KOPT-K1 (cell line): ENCODE measurements around the gene ZWILCH.
"Not testable (repeated sequence)": the region's sequence is repeated elsewhere in the genome, so short reads cannot be mapped to it uniquely, and the experiment has no call there.

ENCODE experiments used
- H3K27ac ChIP-seq: fragments of 200-600 bp; sonication (generic); 2 replicates; pipeline ENCODE4 v1.5.1; 2016; ENCODE audit warnings: antibody characterized with exemption, mild to moderate bottlenecking, low read depth, low read length; ENCODE audit not compliant: poor library complexity, severe bottlenecking
- H3K36me3 ChIP-seq: fragments of 200-600 bp; sonication (generic); 2 replicates; pipeline ENCODE4 v1.5.1; 2017; ENCODE audit warnings: antibody characterized with exemption, mild to moderate bottlenecking, low read length, moderate library complexity; ENCODE audit not compliant: insufficient read depth
- H3K9me3 ChIP-seq: fragments of 200-600 bp; sonication (generic); 2 replicates; pipeline ENCODE4 v1.5.1; 2017; ENCODE audit warnings: antibody characterized with exemption, low read length, mild to moderate bottlenecking; ENCODE audit not compliant: insufficient read depth, poor library complexity, severe bottlenecking

The ZWILCH gene

GRCh38 chr15:66573719-66574595, 68.8 kb downstream of the ZWILCH start:
- Histone ChIP-seq H3K36me3 (no peaks in the 10 kb centered on the region), H3K27ac (no peak overlapping the region), H3K9me3 (no peaks in the 10 kb centered on the region)

- H3K9me3 ChIP-seq: no peaks in the 10 kb centered on the region
- no peak overlapping the region for H3K27ac ChIP-seq
- H3K36me3 ChIP-seq: no peaks in the 10 kb centered on the region
Observed at GRCh38 chr15:66574596-66574950, 69.4 kb downstream of the ZWILCH start.

GRCh38 chr15:66578286-66578875, 73.3 kb downstream of the ZWILCH start:
- Histone ChIP-seq H3K36me3 (no peaks in the 10 kb centered on the region), H3K27ac (no peak overlapping the region)

GRCh38 chr15:66580643-66581042, 75.5 kb downstream of the ZWILCH start:
- H3K27ac ChIP-seq: no peak overlapping the region
- no peaks in the 10 kb centered on the region for H3K36me3 ChIP-seq
- no peaks in the 10 kb centered on the region for H3K9me3 ChIP-seq

More at GRCh38 chr15:66578286-66578875, 73.3 kb downstream of the ZWILCH start:
- no peaks in the 10 kb centered on the region for H3K9me3 ChIP-seq

GRCh38 chr15:66581972-66582537, 76.9 kb downstream of the ZWILCH start:
- Histone ChIP-seq H3K36me3 (no peaks in the 10 kb centered on the region), H3K9me3 (no peaks in the 10 kb centered on the region), H3K27ac (no peak overlapping the region)

- H3K9me3 ChIP-seq: no peaks in the 10 kb centered on the region
- H3K36me3 ChIP-seq: no peaks in the 10 kb centered on the region
- H3K27ac ChIP-seq: no peak overlapping the region
Observed at GRCh38 chr15:66586155-66586976, 81.2 kb downstream of the ZWILCH start.

- no peak overlapping the region for H3K27ac ChIP-seq
- no peaks in the 10 kb centered on the region for H3K36me3 ChIP-seq
Observed at GRCh38 chr15:66587020-66587419, 81.9 kb downstream of the ZWILCH start.

GRCh38 chr15:66587749-66588148, 82.6 kb downstream of the ZWILCH start:
- H3K9me3 ChIP-seq: no peaks in the 10 kb centered on the region
- H3K36me3 ChIP-seq: no peaks in the 10 kb centered on the region
- H3K27ac ChIP-seq: no peak overlapping the region

More at GRCh38 chr15:66587020-66587419, 81.9 kb downstream of the ZWILCH start:
- H3K9me3 ChIP-seq: no peaks in the 10 kb centered on the region

GRCh38 chr15:66588537-66588936, 83.4 kb downstream of the ZWILCH start:
- Histone ChIP-seq H3K9me3 (no peaks in the 10 kb centered on the region), H3K36me3 (no peaks in the 10 kb centered on the region), H3K27ac (no peak overlapping the region)

GRCh38 chr15:66588971-66589370, 83.8 kb downstream of the ZWILCH start:
- H3K27ac ChIP-seq: no peak overlapping the region
- H3K36me3 ChIP-seq: no peaks in the 10 kb centered on the region
- H3K9me3 ChIP-seq: no peaks in the 10 kb centered on the region

- not testable (repeated sequence) for H3K27ac ChIP-seq, H3K9me3 ChIP-seq, H3K36me3 ChIP-seq
Observed at GRCh38 chr15:66589429-66589828, 84.3 kb downstream of the ZWILCH start.

- no peaks in the 10 kb centered on the region for H3K9me3 ChIP-seq
- no peak overlapping the region for H3K27ac ChIP-seq
- no peaks in the 10 kb centered on the region for H3K36me3 ChIP-seq
Observed at GRCh38 chr15:66590435-66590834, 85.3 kb downstream of the ZWILCH start.

GRCh38 chr15:66591322-66591862, 86.3 kb downstream of the ZWILCH start:
- no peaks in the 10 kb centered on the region for H3K36me3 ChIP-seq
- H3K9me3 ChIP-seq: no peaks in the 10 kb centered on the region
- H3K27ac ChIP-seq: no peak overlapping the region

GRCh38 chr15:66592505-66593218, 87.5 kb downstream of the ZWILCH start:
- no peak overlapping the region for H3K27ac ChIP-seq
- H3K36me3 ChIP-seq: no peaks in the 10 kb centered on the region
- H3K9me3 ChIP-seq: no peaks in the 10 kb centered on the region
